Activated B cell treated with CpG ODN at 0.5 μM for 24 hours (primary cell): ENCODE results near the gene SLC10A4. TPM values are rescaled to one million over a fixed set of nuclear protein-coding genes. Genes with fewer than 3 reads are reported as not detected.
A peak's percentile ranks its signal among the peaks of the same experiment; 100 is the strongest.

Experiments used
- ATAC-seq: fragments of 200-7000 bp; cut with Tn5 transposase; one replicate; pipeline ENCODE4 v1.10.0; 2021; ENCODE audit warnings: low read depth, mild to moderate bottlenecking, moderate library complexity
- CTCF ChIA-PET: fragments of 350-600 bp; sonication (Branson Sonifier 250); formaldehyde crosslinking; loops from one replicate; lab custom pipeline; 2021; ENCODE audit warnings: antibody characterized with exemption; lab: Charles Lee
- POLR2A ChIA-PET: fragments of 350-600 bp; sonication (Branson Sonifier 250); formaldehyde crosslinking; loops from one replicate; lab custom pipeline; 2021; ENCODE audit warnings: antibody characterized with exemption; lab: Charles Lee
- DNase-seq: peaks from one replicate; pipeline ENCODE4 v3.0.0; 2022
- H3K27ac Mint-ChIP-seq: one replicate; pipeline ENCODE4 v1.8.0; 2020; ENCODE audit warnings: mixed read lengths
- H3K27me3 Mint-ChIP-seq: one replicate; pipeline ENCODE4 v1.8.0; 2021; ENCODE audit warnings: mixed read lengths
- H3K36me3 Mint-ChIP-seq: one replicate; pipeline ENCODE4 v1.8.0; 2021; ENCODE audit warnings: low read depth, mixed read lengths
- H3K4me1 Mint-ChIP-seq: one replicate; pipeline ENCODE4 v1.8.0; 2021; ENCODE audit warnings: mixed read lengths
- H3K4me3 Mint-ChIP-seq: one replicate; pipeline ENCODE4 v1.8.0; 2020; ENCODE audit warnings: mild to moderate bottlenecking, mixed read lengths
- H3K9me3 Mint-ChIP-seq: one replicate; pipeline ENCODE4 v1.8.0; 2020; ENCODE audit warnings: mixed read lengths
- CTCF ChIP-seq: fragments of 200-600 bp; IDR thresholded peaks from one replicate; pipeline ENCODE4 v1.8.0; 2022; ENCODE audit warnings: antibody characterized with exemption, mild to moderate bottlenecking
- intact Hi-C: fragments of 100-400 bp; cut with micrococcal nuclease; formaldehyde crosslinking; loops from one replicate; pipeline ENCODE4 v1.15.1; 2024
- total RNA-seq: library from RNA; stranded (reverse); gene quantifications from 2 replicates; pipeline ENCODE4 v1.2.3, GENCODE V29; 2022

The SLC10A4 gene
- total RNA-seq, 1 donor from 2014 or later: not detected

DNA sequence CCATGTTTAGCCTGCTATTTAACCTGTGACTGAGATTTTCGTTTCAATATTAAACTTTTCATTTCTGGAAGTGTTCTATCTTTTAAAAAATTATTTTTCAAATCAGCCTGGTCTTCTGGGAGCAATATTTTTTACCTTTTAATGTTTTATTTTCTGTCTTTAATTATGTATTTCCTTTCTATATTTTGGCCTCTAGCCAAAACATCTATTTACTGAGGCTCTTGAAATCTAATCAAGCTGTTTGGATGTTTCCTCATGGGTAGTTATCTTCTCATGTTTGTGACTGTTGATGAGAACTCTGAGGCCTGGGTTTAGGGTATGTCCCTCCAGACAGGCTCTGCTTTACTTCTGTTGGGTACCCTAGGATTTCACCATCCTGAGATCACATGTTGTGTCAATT lies 10.3 kb upstream of the SLC10A4 start:
- H3K27ac Mint-ChIP-seq: no peak overlapping the region
- no peak for ATAC-seq
- H3K4me3 Mint-ChIP-seq: no peak overlapping the region
- TF ChIP-seq CTCF: no peak
- ChIA-PET CTCF (no interaction called here), POLR2A (no interaction called here)
- H3K9me3 Mint-ChIP-seq: no peaks in the 10 kb centered on the region
- DNase-seq: no peak
- H3K4me1 Mint-ChIP-seq: no peaks in the 10 kb centered on the region
- H3K27me3 Mint-ChIP-seq: peaks cover 8% of the 10 kb centered on the region
- intact Hi-C loops: no loop called here
- no peaks in the 10 kb centered on the region for H3K36me3 Mint-ChIP-seq

GRCh38 chr4:48475770-48476169 lies 7.4 kb upstream of the SLC10A4 start:
- no peak for DNase-seq
- Mint-ChIP-seq H3K27ac (no peak overlapping the region), H3K4me1 (no peaks in the 10 kb centered on the region), H3K27me3 (peaks cover 3% of the 10 kb centered on the region), H3K9me3 (no peaks in the 10 kb centered on the region), H3K4me3 (no peak overlapping the region), H3K36me3 (no peaks in the 10 kb centered on the region)
- ChIA-PET POLR2A (no interaction called here), CTCF (interaction anchor here (0.7 kb wide), 1 partner anchor 451 kb away, joined by 3 read pairs; no protein-coding TSS in a partner anchor)
- no peak for TF ChIP-seq CTCF
- intact Hi-C loops: no loop called here
- no peak for ATAC-seq

DNA sequence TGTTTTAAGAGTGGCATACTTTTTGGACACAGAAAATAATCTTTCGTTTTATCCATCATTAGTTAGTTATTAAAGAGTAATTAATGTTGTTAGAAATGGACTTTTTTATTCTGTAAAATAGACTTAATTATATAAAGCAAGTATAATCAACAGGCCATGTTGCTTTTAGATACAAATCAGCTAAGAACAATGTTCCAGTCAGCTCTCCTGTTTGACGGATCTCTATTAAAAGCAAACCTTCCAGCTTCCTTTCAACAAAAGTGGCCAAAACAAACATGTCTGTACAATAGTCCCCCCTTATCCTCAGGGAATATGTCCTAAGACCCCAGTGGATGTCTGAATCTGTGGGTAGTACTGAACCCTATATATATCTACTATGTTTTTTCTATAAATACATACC lies 4.9 kb upstream of the SLC10A4 start:
- Mint-ChIP-seq H3K4me1 (peaks cover 7% of the 10 kb centered on the region), H3K27ac (no peak overlapping the region), H3K9me3 (no peaks in the 10 kb centered on the region), H3K27me3 (peaks cover 26% of the 10 kb centered on the region), H3K4me3 (no peak overlapping the region), H3K36me3 (no peaks in the 10 kb centered on the region)
- DNase-seq (no peak), ATAC-seq (no peak)
- ChIA-PET CTCF (no interaction called here), POLR2A (no interaction called here)
- intact Hi-C loops: no loop called here
- TF ChIP-seq CTCF: no peak

GRCh38 chr4:48481581-48481980 lies 1.6 kb upstream of the SLC10A4 start:
- no peak overlapping the region for H3K4me3 Mint-ChIP-seq
- H3K36me3 Mint-ChIP-seq: no peaks in the 10 kb centered on the region
- DNase-seq (no peak), ATAC-seq (no peak)
- CTCF ChIA-PET: no interaction called here
- no peak overlapping the region for H3K27ac Mint-ChIP-seq
- no peaks in the 10 kb centered on the region for H3K9me3 Mint-ChIP-seq
- intact Hi-C loops: no loop called here
- POLR2A ChIA-PET: interaction anchor here (0.6 kb wide), 1 partner anchor 84 kb away, joined by 5 read pairs; no protein-coding TSS in a partner anchor
- TF ChIP-seq CTCF: no peak
- H3K4me1 Mint-ChIP-seq: peaks cover 19% of the 10 kb centered on the region
- H3K27me3 Mint-ChIP-seq: peaks cover 45% of the 10 kb centered on the region

DNA sequence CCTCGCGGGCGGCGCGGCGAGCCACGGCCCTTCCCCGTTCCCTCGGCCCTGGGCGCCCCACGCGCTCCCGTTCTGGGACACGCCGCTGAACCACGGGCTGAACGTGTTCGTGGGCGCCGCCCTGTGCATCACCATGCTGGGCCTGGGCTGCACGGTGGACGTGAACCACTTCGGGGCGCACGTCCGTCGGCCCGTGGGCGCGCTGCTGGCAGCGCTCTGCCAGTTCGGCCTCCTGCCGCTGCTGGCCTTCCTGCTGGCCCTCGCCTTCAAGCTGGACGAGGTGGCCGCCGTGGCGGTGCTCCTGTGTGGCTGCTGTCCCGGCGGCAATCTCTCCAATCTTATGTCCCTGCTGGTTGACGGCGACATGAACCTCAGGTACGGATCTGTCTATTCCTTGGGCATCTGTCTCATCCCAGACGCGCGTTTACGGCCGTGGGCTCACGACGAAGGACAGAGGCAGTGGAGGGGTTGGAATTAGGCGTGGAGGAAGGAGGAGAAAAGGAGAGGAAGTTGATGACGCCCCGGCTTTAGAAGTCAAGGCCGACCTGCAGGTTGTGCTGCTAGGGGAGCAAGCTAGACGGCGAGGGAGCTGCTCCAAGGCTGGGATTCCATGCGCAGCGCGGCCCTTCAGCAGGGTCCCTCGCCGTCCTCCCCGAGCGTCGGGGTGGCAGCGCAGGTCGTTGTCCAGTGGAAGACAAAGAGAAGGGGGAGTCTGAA lies 792 bp downstream of the SLC10A4 start:
- intact Hi-C loops: no loop called here
- DNase-seq (peak; percentile 19), ATAC-seq (no peak)
- ChIA-PET POLR2A (interaction anchor here (0.6 kb wide), 1 partner anchor 8 kb away, joined by 3 read pairs; no protein-coding TSS in a partner anchor), CTCF (interaction anchor here (0.6 kb wide), 1 partner anchor 16 kb away, joined by 3 read pairs; no protein-coding TSS in a partner anchor)
- Mint-ChIP-seq H3K4me3 (peak overlapping the region; percentile 77), H3K9me3 (no peaks in the 10 kb centered on the region), H3K4me1 (peaks cover 19% of the 10 kb centered on the region), H3K27me3 (peaks cover 60% of the 10 kb centered on the region), H3K27ac (no peak overlapping the region), H3K36me3 (no peaks in the 10 kb centered on the region)
- no peak for TF ChIP-seq CTCF
